Measurements from ENCODE around the gene HECTD2. TPM values are rescaled to one million over a fixed set of nuclear protein-coding genes. Genes with fewer than 3 reads are reported as not detected.

The HECTD2 gene
- total and polyA plus RNA-seq, 2 of the 8 experiments (the other 6 are each of a cell fraction or from before 2014, with no cell fraction given), result 5.7 to 11.9 TPM

DNA sequence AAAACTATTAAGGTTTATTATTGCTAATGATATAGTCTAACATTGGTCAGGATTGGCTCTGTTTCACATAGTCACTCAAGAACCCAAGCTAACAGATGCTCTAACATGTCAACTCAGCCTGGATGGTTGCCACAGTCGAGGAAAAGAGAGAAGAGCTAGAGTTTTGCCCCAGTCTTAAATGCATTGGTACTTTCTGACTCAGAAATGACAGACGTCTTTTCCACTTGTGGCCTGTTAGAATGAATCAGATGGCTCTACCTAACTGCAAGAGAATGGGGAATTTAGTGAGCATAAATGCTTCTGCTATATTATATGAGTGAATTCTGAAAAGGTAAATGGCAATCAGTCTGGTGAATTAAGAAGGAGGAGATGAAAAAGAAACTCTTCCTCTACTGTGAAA lies 13.9 kb downstream of the HECTD2 start (continued):
- TF ChIP-seq, protein P1, sequence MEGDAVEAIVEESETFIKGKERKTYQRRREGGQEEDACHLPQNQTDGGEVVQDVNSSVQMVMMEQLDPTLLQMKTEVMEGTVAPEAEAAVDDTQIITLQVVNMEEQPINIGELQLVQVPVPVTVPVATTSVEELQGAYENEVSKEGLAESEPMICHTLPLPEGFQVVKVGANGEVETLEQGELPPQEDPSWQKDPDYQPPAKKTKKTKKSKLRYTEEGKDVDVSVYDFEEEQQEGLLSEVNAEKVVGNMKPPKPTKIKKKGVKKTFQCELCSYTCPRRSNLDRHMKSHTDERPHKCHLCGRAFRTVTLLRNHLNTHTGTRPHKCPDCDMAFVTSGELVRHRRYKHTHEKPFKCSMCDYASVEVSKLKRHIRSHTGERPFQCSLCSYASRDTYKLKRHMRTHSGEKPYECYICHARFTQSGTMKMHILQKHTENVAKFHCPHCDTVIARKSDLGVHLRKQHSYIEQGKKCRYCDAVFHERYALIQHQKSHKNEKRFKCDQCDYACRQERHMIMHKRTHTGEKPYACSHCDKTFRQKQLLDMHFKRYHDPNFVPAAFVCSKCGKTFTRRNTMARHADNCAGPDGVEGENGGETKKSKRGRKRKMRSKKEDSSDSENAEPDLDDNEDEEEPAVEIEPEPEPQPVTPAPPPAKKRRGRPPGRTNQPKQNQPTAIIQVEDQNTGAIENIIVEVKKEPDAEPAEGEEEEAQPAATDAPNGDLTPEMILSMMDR (IDR thresholded peaks at IDR 0.05; ENCODE audit: control extremely low read depth in 1 of 3, insufficient read depth in 1 of 3, low read depth in 1 of 3, low read length in 3 of 3), result no peak
- no peak for TF ChIP-seq SIN3A (conservative IDR thresholded peaks at IDR 0.05 in 1 of 2, IDR thresholded peaks at IDR 0.05 in 1 of 2; ENCODE audit: low read depth in 1 of 2, low read length in 2 of 2)

Measured in H1 (cell line).